GM18951 (cell line): ENCODE measurements around the gene CAPN1.
"Not testable (repeated sequence)": the region's sequence is repeated elsewhere in the genome, so short reads cannot be mapped to it uniquely, and the experiment has no call there.

Experiments
- POLR2A ChIP-seq: IDR thresholded peaks from 4 replicates; pipeline ENCODE4 v1.6.1; 2011; ENCODE audit warnings: mild to moderate bottlenecking; ENCODE audit not compliant: insufficient read length, insufficient read depth; ENCODE audit errors: extremely low read depth
- in situ Hi-C: fragments of 300-500 bp; cut with MboI; formaldehyde crosslinking; loops from one replicate; pipeline ENCODE4 v1.12.0; 2022; ENCODE audit warnings: low sequenced_read_pairs, mixed read lengths, inconsistent platforms; ENCODE audit not compliant: unreplicated experiment

CAPN1 gene

GRCh38 chr11:65225279-65226102 lies 43.8 kb downstream of the CAPN1 start:
- TF ChIP-seq POLR2A = peak; percentile 11
- in situ Hi-C loops = no loop called here

GRCh38 chr11:65226103-65226442 lies 44.3 kb downstream of the CAPN1 start:
- in situ Hi-C loops = no loop called here
- TF ChIP-seq POLR2A = no peak

- TF ChIP-seq POLR2A = no peak
- in situ Hi-C loops = no loop called here
Measured at GRCh38 chr11:65227879-65228278, 46.2 kb downstream of the CAPN1 start.

- in situ Hi-C loops = no loop called here
- no peak for TF ChIP-seq POLR2A
Measured at GRCh38 chr11:65236194-65237059, 54.7 kb downstream of the CAPN1 start.

DNA sequence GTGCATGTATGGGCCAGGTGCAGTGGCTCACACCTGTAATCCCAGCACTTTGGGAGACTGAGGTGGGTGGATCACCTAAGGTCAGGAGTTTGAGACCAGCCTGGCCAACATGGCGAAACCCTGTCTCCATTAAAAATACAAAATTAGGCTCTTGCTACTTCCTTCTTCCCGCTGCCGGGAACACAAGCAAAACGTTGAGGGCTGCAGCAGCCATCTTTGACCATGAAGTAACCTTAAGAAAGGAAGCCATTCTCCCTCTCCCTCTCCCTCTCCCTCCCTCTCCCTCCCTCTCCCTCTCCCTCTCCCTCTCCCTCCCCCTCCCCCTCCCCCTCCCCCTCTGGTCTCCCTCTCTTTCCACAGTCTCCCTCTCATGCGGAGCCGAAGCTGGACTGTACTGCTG lies 56.6 kb downstream of the CAPN1 start:
- in situ Hi-C loops = not testable (repeated sequence)

DNA sequence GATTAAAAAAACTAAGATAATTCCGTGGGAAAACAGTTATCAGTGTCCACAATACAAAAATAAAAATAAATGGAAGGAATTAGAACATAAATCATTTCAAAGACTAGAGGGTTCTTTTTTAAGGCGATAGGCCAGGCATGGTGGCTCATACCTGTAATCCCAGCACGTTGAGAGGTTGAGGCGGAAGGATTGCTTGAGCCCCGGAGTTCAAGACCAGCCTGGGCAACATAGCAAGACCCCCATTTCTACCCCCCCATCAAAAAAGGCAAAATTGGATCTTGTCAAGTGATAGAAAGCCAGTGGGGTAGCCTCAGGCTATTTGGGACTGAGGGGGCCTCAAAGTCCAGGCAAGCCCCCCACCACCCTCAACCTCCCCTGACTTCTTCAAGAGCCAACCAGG lies 59.4 kb downstream of the CAPN1 start:
- in situ Hi-C loops = no loop called here
- TF ChIP-seq POLR2A = no peak

DNA sequence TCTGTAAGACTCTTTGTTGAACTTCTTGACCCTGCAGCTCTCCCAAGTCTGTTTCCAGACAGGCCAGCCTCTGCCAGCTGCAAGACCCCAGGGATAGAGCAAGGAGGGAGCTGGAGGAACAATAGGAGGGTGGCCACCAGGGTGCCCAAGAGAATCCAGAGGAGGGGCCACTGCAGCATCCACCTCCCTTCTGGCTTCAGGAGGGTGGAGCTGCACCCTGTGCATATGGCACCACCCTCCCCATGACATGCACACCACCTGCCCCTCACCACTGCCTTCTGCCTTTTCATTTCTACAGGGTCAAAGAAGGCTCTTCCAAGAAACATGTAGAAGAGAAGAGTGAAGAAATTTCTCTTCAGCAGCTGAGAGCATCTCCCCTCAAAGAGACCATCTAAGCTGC lies 60.0 kb downstream of the CAPN1 start:
- in situ Hi-C loops = no loop called here
- no peak for TF ChIP-seq POLR2A

- TF ChIP-seq POLR2A = no peak
- in situ Hi-C loops = no loop called here
Measured at GRCh38 chr11:65242389-65242788, 60.7 kb downstream of the CAPN1 start.

GRCh38 chr11:65243797-65244196 lies 62.1 kb downstream of the CAPN1 start:
- in situ Hi-C loops = no loop called here
- TF ChIP-seq POLR2A = no peak

DNA sequence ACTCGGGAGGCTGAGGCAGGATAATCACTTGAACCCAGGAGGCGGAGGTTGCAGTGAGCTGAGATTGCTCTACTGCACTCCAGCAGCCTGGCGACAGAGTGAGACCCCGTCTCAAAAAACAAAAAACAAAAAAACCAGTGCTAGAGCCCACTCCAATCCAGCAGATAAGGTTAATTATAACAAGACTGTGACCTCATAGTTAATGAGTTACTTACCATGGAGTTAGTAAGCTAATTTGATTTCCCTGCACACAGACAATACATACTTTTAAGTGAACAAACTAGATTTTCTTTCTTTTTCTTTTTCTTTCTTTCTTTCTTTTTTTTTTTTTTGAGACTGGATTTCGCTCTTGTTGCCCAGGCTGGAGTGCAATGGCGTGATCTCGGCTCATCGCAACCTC lies 63.3 kb downstream of the CAPN1 start:
- in situ Hi-C loops = not testable (repeated sequence)

GRCh38 chr11:65246506-65246905 lies 64.8 kb downstream of the CAPN1 start:
- in situ Hi-C loops = no loop called here
- TF ChIP-seq POLR2A = no peak

DNA sequence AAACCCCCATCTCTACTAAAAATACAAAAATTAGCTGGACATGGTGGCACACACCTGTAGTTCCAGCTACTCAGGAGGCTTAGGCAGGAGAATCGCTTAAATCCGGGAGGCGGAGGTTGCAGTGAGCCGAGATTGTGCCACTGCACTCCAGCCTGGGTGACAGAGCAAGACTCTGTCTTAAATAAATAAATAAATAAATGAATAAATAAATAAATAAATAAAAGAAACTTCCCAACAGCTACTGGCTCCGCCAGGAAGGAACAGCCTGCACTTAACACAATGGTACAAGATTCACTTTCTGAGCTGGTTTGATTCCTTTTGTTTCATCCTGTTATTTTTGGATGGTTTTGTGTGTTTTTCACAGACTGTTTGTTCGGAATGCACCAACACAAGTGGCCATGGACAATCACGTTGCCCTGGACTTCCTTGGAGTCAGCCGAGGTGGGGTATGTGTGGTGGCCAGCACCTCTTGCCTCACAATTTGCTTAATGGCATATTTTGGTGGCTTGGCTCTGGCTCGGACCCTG lies 66.5 kb downstream of the CAPN1 start:
- in situ Hi-C loops = not testable (repeated sequence)

GRCh38 chr11:65251476-65251875 lies 69.7 kb downstream of the CAPN1 start:
- no peak for TF ChIP-seq POLR2A
- in situ Hi-C loops = no loop called here

DNA sequence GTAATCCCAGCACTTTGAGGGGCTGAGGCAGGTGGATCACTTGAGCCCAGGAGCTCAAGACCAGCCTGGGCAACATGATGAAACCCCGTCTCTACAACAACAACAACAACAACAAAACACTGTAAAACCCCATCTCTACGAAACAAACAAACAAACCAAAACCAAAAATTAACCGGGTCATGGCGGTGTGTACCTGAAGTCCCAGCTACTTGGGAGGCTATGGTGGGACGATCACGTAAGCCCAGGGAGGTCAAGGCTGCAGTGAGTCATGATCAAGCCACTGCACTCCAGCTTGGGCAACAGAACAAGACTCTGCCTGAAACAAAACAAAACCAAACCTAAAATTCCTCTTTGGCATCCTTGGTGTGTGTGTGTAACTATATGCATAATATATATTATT lies 73.0 kb downstream of the CAPN1 start:
- in situ Hi-C loops = no loop called here
- TF ChIP-seq POLR2A = no peak

- in situ Hi-C loops = no loop called here
- no peak for TF ChIP-seq POLR2A
Measured at GRCh38 chr11:65258988-65259387, 77.3 kb downstream of the CAPN1 start.
